GM12801 (cell line): Measurements from ENCODE around the gene RANBP1.

ENCODE experiments used
- TF ChIP-seq, protein P1 (sequence below): IDR thresholded peaks from one replicate; pipeline ENCODE4 v1.5.1; 2011; ENCODE audit warnings: control low read depth; ENCODE audit not compliant: insufficient read length; ENCODE audit errors: extremely low read depth

RANBP1 gene

DNA sequence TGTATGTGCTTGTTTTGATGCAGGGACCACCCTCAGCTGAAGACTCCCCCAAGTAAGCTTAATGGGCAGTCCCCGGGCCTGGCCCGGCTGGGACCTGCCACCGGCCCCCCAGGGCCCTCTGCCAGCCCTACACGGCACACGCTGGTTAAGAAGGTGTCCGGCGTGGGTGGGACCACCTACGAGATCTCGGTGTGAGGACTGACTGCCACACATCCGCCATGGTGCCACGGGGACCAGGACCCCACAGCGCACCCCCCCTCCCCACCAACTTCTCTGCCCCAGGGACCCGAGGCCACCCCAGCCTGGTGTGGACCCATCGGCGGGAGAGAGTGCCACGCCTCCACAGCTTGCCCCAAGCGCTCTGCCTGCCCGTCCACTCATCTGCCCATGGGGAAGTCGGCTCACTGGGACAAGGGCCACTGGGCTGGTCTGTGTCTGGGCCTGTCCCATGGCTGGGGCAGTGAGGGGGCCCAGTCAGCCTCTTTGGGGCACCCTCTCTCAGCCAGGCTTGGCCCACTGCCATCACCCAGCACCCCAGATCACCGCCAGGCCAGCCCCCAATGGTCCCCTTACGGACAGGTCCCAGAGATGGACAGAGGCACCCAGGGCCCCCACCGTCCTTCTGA lies 29.4 kb downstream of the RANBP1 start:
- TF ChIP-seq, protein P1, sequence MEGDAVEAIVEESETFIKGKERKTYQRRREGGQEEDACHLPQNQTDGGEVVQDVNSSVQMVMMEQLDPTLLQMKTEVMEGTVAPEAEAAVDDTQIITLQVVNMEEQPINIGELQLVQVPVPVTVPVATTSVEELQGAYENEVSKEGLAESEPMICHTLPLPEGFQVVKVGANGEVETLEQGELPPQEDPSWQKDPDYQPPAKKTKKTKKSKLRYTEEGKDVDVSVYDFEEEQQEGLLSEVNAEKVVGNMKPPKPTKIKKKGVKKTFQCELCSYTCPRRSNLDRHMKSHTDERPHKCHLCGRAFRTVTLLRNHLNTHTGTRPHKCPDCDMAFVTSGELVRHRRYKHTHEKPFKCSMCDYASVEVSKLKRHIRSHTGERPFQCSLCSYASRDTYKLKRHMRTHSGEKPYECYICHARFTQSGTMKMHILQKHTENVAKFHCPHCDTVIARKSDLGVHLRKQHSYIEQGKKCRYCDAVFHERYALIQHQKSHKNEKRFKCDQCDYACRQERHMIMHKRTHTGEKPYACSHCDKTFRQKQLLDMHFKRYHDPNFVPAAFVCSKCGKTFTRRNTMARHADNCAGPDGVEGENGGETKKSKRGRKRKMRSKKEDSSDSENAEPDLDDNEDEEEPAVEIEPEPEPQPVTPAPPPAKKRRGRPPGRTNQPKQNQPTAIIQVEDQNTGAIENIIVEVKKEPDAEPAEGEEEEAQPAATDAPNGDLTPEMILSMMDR = no peak

DNA sequence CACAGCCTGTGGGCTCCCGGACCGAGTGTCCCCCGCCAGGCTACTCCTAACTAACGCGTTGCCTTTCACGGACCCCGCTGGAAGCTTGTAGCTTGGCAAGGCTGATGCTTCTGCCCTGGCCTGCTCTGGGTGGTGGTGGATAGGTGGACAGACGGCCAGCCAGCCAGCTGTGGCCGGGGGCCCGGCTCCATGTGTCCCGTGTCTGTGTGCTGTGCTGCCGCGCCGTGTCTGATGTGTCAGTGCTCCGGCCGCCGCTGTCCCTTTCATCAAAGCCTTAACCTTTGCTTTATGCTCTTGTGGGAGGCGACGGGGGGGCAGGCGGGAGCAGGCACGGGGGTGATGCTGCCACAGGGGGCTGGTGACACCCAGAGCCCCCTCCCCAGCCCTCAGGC lies 29.9 kb downstream of the RANBP1 start:
- TF ChIP-seq, protein P1 = no peak

DNA sequence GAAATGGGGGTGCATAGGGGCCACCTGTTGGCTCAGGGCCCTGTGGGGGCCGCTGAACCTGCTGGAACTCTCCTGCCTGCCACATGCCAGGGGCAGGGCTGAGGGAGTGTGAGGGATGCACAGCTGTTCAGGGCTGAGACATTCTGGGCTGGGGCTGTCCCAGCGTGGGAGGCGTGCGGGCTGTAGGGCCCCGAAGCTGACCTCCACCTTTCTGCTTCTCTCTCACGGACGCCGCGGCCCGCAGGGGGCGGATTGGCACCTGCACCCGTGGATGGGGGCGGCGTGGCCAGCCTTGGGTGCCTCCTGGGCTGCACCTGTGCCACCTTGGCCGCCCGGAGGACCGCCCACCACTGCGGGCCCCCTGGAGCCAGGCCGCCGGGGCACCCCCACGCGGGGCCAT lies 30.9 kb downstream of the RANBP1 start:
- TF ChIP-seq, protein P1 = no peak

DNA sequence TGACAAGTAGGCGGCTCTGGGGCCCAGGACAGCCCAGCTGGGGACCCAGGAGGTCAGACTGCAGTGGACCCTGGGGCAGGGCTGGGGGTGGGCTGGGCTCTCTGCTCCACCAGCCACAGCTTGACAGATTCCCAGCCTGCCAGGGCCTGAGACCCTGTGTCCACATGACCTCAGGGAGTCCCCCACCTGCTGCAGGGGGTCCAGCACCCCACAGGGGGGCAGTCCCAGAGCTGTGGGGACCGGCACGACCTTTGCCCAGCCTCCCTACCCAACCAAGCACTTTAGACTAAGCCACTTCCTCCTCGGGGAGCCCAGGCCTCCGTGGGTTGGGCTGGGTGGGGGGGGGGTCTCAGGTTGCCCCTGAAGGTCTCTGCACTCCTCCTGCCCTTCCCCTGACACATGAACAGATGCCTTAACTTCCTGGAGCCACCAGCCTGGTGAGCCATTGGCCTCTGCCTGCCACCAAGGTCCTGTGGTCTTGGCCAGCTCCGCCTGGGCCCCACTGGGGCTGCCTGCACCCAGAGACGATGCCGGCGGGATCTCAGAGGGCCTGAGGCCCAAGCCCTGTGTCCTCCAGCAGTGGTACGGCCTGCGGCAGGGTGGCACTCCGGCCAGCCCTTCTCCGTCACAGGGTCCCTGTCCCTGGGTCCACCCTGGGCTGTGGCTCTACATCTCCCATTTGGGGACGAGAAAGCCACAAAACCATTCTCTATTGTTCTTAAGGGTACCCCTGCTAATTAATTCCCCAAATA lies 31.5 kb downstream of the RANBP1 start:
- TF ChIP-seq, protein P1 = no peak

DNA sequence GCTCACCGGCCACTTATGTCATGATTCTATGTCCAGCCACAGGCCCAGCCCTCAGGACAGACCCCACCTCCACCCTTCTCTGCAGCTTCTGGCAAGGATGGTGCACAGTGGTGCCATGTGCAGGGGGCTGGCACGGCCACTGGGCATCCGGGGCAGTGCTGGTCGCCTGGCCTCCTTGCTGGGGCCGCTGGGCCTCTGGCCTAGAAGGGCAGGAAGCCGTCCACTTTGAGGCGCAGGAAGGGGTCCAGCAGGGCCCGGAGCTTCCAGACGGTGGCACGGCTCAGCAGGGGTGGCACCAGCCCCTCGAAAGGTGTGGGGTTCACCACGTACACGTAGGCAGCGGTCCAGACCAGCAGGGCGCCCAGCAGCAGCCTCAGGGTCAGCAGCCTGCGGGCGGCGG lies 32.5 kb downstream of the RANBP1 start:
- TF ChIP-seq, protein P1 = no peak

DNA sequence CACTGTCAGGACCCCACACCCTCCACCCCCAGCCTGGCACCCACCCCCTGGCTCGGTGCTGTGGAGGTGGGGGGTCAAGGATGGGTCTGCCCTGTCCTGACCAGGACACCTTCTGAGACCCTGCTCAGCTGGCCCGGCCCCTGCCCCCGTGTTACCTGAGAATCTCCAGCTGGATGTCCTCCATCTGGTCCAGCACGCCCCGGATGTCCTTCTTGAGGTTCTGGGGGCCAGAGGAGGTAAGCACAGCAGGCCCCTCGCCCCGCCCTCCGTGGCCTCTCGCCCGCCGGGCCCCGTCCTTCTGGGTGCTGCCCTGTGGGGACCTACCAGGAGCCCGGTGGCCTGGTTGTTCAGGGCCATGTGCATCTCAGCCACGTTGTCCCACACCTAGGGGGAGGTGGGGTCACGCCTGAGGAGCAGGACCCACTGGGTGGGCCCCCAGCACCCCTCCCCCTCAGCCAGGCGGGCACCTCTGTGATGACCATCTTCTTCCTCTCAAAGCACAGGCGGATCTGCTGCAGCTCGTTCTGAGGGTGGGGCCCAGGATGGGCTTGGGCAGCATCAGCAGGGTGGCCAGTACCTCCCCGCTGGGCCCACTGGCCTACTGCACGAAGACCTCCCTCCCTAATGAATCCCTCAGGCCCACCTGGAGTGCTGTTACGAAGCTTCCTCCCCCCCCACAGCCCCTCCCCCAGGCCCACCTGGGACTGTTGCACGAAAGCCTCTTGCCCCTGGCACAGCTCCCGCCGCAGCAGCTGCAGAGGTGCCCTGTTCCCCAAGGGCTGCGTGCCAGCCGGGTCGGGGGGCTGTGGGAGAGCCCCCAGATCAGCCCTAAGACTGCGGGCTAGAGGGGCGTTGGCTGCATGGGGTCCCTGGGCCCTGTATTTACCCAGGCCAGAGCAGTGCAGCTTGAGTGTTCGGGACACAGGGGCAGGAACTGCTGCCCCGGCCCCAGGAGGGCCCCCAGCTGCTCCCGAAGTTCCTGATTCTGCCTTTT lies 33.6 kb downstream of the RANBP1 start:
- TF ChIP-seq, protein P1 = no peak
